HL-60/S4 (cell line): ENCODE results near the gene ASTN1.

Source experiments
- in situ Hi-C: fragments of 300-500 bp; cut with MboI; formaldehyde crosslinking; loops from 2 replicates; pipeline ENCODE4 v1.14.3; 2022; ENCODE audit warnings: low sequenced_read_pairs

The ASTN1 gene

GRCh38 chr1:176885341-176885740 is 279.2 kb downstream of the ASTN1 start:
- in situ Hi-C loops = loop anchor here (10.0 to 25.0 kb wide), 3 partner anchors 331 to 1052 kb away; no protein-coding TSS in a partner anchor

GRCh38 chr1:176884911-176885310 is 279.6 kb downstream of the ASTN1 start:
- in situ Hi-C loops = loop anchor here (10.0 to 25.0 kb wide), 3 partner anchors 330 to 1052 kb away; no protein-coding TSS in a partner anchor

- in situ Hi-C loops = loop anchor here (10.0 to 25.0 kb wide), 3 partner anchors 329 to 1053 kb away; no protein-coding TSS in a partner anchor
These were observed 280.2 kb downstream of the ASTN1 start for GRCh38 chr1:176884286-176884685.

GRCh38 chr1:176880955-176881595 is 283.4 kb downstream of the ASTN1 start:
- in situ Hi-C loops = loop anchor here (10.0 to 25.0 kb wide), 3 partner anchors 326 to 1056 kb away; no protein-coding TSS in a partner anchor

- in situ Hi-C loops = loop anchor here (10.0 to 25.0 kb wide), 3 partner anchors 325 to 1057 kb away; no protein-coding TSS in a partner anchor
These were observed 284.5 kb downstream of the ASTN1 start for GRCh38 chr1:176879784-176880620.

GRCh38 chr1:176878750-176879536 is 285.6 kb downstream of the ASTN1 start:
- in situ Hi-C loops = loop anchor here (25.0 kb wide), 2 partner anchors 492 to 1058 kb away; no protein-coding TSS in a partner anchor

GRCh38 chr1:176877557-176877956 is 287.0 kb downstream of the ASTN1 start:
- in situ Hi-C loops = loop anchor here (25.0 kb wide), 2 partner anchors 490 to 1060 kb away; no protein-coding TSS in a partner anchor

GRCh38 chr1:176876966-176877515 is 287.5 kb downstream of the ASTN1 start:
- in situ Hi-C loops = loop anchor here (25.0 kb wide), 2 partner anchors 490 to 1060 kb away; no protein-coding TSS in a partner anchor

GRCh38 chr1:176869577-176869976 is 294.9 kb downstream of the ASTN1 start:
- in situ Hi-C loops = no loop called here

- in situ Hi-C loops = no loop called here
These were observed 298.3 kb downstream of the ASTN1 start for GRCh38 chr1:176866011-176866714.

GRCh38 chr1:176864211-176864610 is 300.3 kb downstream of the ASTN1 start:
- in situ Hi-C loops = no loop called here

GRCh38 chr1:176863613-176864012 is 300.9 kb downstream of the ASTN1 start:
- in situ Hi-C loops = no loop called here

GRCh38 chr1:176858433-176858916 is 306.0 kb downstream of the ASTN1 start:
- in situ Hi-C loops = no loop called here

GRCh38 chr1:176857632-176858031 is 306.9 kb downstream of the ASTN1 start:
- in situ Hi-C loops = no loop called here

GRCh38 chr1:176854758-176855745 is 309.5 kb downstream of the ASTN1 start:
- in situ Hi-C loops = no loop called here

- in situ Hi-C loops = no loop called here
These were observed 310.4 kb downstream of the ASTN1 start for GRCh38 chr1:176854121-176854520.

- in situ Hi-C loops = no loop called here
These were observed 311.0 kb downstream of the ASTN1 start for GRCh38 chr1:176853503-176853902.

GRCh38 chr1:176852124-176852523 is 312.4 kb downstream of the ASTN1 start:
- in situ Hi-C loops = no loop called here
